GM12874 (cell line): Measurements from ENCODE around the gene MLX.
A peak's percentile ranks its signal among the peaks of the same experiment; 100 is the strongest.

Experiments used
- CTCF ChIP-seq: IDR thresholded peaks from 2 replicates; pipeline ENCODE4 v1.5.1; 2011; ENCODE audit warnings: low read depth, mild to moderate bottlenecking, control low read depth, low read length, moderate library complexity; ENCODE audit not compliant: insufficient read depth

The MLX gene

GRCh38 chr17:42578282-42578869 lies 11.5 kb downstream of the MLX start:
- TF ChIP-seq CTCF: peak; percentile 83

- no peak for TF ChIP-seq CTCF
These were observed 13.1 kb downstream of the MLX start for GRCh38 chr17:42579794-42580551.

- no peak for TF ChIP-seq CTCF
These were observed 14.9 kb downstream of the MLX start for GRCh38 chr17:42581744-42582270.

- TF ChIP-seq CTCF: no peak
These were observed 18.0 kb downstream of the MLX start for GRCh38 chr17:42584880-42585279.

- no peak for TF ChIP-seq CTCF
These were observed 18.5 kb downstream of the MLX start for GRCh38 chr17:42585353-42585752.

- no peak for TF ChIP-seq CTCF
These were observed 19.8 kb downstream of the MLX start for GRCh38 chr17:42586514-42587230.

- TF ChIP-seq CTCF: no peak
These were observed 24.0 kb downstream of the MLX start for GRCh38 chr17:42590886-42591285.
